SK-N-SH treated with all-trans-retinoic acid at 6 μM for 48 hours (cell line): Measurements from ENCODE around the gene SEMA4D.

Experiments used
- ATAC-seq: fragments of 200-7000 bp; cut with Tn5 transposase; 3 replicates; pipeline ENCODE4 v1.9.1; 2020; ENCODE audit warnings: mild to moderate bottlenecking, moderate library complexity
- BACH2 ChIP-seq: fragments of 250-450 bp; sonication (Bioruptor Pico); IDR thresholded peaks from 2 replicates; pipeline ENCODE4 v1.9.0; 2021; ENCODE audit warnings: mild to moderate bottlenecking, borderline replicate concordance
- GLIS3 ChIP-seq: fragments of 250-450 bp; sonication (Bioruptor Pico); IDR thresholded peaks from 2 replicates; pipeline ENCODE4 v1.5.0; 2020; ENCODE audit warnings: mild to moderate bottlenecking, moderate library complexity
- PPARA ChIP-seq: fragments of 250-450 bp; sonication (Bioruptor Pico); IDR thresholded peaks from 2 replicates; pipeline ENCODE4 v1.5.0; 2020; ENCODE audit warnings: mild to moderate bottlenecking, borderline replicate concordance
- RARB ChIP-seq: fragments of 250-450 bp; sonication (Bioruptor Pico); IDR thresholded peaks from 2 replicates; pipeline ENCODE4 v1.8.0; 2021; ENCODE audit warnings: mild to moderate bottlenecking, moderate library complexity
- ZFP3 ChIP-seq: fragments of 250-450 bp; sonication (Bioruptor Pico); IDR thresholded peaks from 2 replicates; pipeline ENCODE4 v1.5.0; 2020; ENCODE audit warnings: mild to moderate bottlenecking, moderate library complexity
- ZFP30 ChIP-seq: fragments of 450-650 bp; formaldehyde crosslinking; IDR thresholded peaks from 2 replicates; pipeline ENCODE4 v1.5.0; 2022; ENCODE audit warnings: mild to moderate bottlenecking, moderate library complexity
- ZNF565 ChIP-seq: fragments of 450-650 bp; formaldehyde crosslinking; conservative IDR thresholded peaks from 2 replicates; pipeline ENCODE4 v1.5.0; 2020; ENCODE audit warnings: low read depth, mild to moderate bottlenecking, moderate library complexity
- ZNF70 ChIP-seq: fragments of 450-650 bp; formaldehyde crosslinking; IDR thresholded peaks from 2 replicates; pipeline ENCODE4 v1.5.0; 2020; ENCODE audit warnings: mild to moderate bottlenecking, moderate library complexity
- ZNF8 ChIP-seq: fragments of 450-650 bp; formaldehyde crosslinking; IDR thresholded peaks from 2 replicates; pipeline ENCODE4 v1.5.0; 2020; ENCODE audit warnings: mild to moderate bottlenecking, moderate library complexity
- TF ChIP-seq, protein P1 (sequence below): fragments of 250-450 bp; sonication (Bioruptor Pico); IDR thresholded peaks from 2 replicates; pipeline ENCODE4 v1.5.0; 2020; ENCODE audit warnings: mild to moderate bottlenecking, moderate library complexity
- TF ChIP-seq, protein P2 (sequence below): fragments of 250-450 bp; sonication (Bioruptor Pico); IDR thresholded peaks from 2 replicates; pipeline ENCODE4 v1.8.0; 2021; ENCODE audit warnings: low read depth, mild to moderate bottlenecking, moderate library complexity, borderline replicate concordance
- TF ChIP-seq, protein P3 (sequence below): fragments of 250-450 bp; sonication (Bioruptor Pico); IDR thresholded peaks from 2 replicates; pipeline ENCODE4 v1.8.0; 2020; ENCODE audit warnings: mild to moderate bottlenecking, moderate library complexity, borderline replicate concordance
- TF ChIP-seq, protein P4 (sequence below): fragments of 250-450 bp; sonication (Bioruptor Pico); IDR thresholded peaks from 2 replicates; pipeline ENCODE4 v1.5.1; 2021; ENCODE audit warnings: mild to moderate bottlenecking, moderate library complexity
- TF ChIP-seq, protein P5 (sequence below): fragments of 250-450 bp; sonication (Bioruptor Pico); IDR thresholded peaks from 2 replicates; pipeline ENCODE4 v1.5.1; 2020; ENCODE audit warnings: low read depth, mild to moderate bottlenecking, moderate library complexity

SEMA4D gene

DNA sequence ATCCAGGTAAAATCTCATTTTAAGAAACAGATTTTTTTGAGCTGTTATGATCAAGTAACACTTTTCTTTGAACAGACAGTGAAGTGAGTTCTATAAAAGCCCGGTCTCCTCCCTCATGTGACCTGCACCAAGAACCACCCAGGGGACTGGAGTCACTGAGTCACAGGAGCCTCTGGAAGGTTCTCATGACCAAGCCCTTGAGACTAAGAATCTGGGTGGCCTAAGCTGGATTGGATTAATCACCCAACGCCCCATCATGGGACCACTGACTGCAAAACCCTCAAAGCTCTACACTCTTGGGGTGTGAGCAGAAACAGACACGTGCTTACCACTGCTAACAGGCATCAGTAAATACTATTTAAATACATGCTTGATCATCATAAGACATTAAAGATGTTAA is 131.2 kb downstream of the SEMA4D start (continued):
- TF ChIP-seq, protein P1, sequence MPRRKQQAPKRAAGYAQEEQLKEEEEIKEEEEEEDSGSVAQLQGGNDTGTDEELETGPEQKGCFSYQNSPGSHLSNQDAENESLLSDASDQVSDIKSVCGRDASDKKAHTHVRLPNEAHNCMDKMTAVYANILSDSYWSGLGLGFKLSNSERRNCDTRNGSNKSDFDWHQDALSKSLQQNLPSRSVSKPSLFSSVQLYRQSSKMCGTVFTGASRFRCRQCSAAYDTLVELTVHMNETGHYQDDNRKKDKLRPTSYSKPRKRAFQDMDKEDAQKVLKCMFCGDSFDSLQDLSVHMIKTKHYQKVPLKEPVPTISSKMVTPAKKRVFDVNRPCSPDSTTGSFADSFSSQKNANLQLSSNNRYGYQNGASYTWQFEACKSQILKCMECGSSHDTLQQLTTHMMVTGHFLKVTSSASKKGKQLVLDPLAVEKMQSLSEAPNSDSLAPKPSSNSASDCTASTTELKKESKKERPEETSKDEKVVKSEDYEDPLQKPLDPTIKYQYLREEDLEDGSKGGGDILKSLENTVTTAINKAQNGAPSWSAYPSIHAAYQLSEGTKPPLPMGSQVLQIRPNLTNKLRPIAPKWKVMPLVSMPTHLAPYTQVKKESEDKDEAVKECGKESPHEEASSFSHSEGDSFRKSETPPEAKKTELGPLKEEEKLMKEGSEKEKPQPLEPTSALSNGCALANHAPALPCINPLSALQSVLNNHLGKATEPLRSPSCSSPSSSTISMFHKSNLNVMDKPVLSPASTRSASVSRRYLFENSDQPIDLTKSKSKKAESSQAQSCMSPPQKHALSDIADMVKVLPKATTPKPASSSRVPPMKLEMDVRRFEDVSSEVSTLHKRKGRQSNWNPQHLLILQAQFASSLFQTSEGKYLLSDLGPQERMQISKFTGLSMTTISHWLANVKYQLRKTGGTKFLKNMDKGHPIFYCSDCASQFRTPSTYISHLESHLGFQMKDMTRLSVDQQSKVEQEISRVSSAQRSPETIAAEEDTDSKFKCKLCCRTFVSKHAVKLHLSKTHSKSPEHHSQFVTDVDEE (CRISPR knock-in tag) = no peak
- TF ChIP-seq ZFP30 = no peak
- TF ChIP-seq, protein P2, sequence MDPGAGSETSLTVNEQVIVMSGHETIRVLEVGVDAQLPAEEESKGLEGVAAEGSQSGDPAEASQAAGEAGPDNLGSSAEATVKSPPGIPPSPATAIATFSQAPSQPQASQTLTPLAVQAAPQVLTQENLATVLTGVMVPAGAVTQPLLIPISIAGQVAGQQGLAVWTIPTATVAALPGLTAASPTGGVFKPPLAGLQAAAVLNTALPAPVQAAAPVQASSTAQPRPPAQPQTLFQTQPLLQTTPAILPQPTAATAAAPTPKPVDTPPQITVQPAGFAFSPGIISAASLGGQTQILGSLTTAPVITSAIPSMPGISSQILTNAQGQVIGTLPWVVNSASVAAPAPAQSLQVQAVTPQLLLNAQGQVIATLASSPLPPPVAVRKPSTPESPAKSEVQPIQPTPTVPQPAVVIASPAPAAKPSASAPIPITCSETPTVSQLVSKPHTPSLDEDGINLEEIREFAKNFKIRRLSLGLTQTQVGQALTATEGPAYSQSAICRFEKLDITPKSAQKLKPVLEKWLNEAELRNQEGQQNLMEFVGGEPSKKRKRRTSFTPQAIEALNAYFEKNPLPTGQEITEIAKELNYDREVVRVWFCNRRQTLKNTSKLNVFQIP (CRISPR knock-in tag) = no peak
- TF ChIP-seq, protein P3, sequence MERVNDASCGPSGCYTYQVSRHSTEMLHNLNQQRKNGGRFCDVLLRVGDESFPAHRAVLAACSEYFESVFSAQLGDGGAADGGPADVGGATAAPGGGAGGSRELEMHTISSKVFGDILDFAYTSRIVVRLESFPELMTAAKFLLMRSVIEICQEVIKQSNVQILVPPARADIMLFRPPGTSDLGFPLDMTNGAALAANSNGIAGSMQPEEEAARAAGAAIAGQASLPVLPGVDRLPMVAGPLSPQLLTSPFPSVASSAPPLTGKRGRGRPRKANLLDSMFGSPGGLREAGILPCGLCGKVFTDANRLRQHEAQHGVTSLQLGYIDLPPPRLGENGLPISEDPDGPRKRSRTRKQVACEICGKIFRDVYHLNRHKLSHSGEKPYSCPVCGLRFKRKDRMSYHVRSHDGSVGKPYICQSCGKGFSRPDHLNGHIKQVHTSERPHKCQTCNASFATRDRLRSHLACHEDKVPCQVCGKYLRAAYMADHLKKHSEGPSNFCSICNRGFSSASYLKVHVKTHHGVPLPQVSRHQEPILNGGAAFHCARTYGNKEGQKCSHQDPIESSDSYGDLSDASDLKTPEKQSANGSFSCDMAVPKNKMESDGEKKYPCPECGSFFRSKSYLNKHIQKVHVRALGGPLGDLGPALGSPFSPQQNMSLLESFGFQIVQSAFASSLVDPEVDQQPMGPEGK = no peak

DNA sequence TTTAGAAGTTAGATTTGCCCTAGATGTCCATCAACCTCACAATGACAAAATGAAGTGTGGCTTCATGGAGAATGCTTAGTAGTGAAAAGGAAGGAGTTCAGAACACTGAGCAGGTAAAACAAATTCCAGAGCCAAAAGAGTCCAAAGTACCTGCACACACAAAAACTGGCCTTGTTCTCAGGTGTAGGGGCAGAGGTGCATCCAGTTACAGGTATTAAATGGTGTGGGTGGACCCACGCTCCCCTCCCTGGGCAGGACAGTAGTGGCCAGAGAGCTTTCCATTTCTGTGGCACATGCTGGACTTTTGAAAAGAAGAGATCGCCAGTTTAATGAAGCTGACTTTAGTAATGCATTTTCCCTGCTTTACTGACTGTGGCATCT is 132.4 kb downstream of the SEMA4D start:
- no peak for TF ChIP-seq ZFP30
- TF ChIP-seq ZNF70 (CRISPR knock-in tag) = no peak
- TF ChIP-seq, protein P1 (CRISPR knock-in tag) = no peak
- TF ChIP-seq RARB (CRISPR knock-in tag) = no peak
- TF ChIP-seq GLIS3 (CRISPR knock-in tag) = no peak
- TF ChIP-seq, protein P4, sequence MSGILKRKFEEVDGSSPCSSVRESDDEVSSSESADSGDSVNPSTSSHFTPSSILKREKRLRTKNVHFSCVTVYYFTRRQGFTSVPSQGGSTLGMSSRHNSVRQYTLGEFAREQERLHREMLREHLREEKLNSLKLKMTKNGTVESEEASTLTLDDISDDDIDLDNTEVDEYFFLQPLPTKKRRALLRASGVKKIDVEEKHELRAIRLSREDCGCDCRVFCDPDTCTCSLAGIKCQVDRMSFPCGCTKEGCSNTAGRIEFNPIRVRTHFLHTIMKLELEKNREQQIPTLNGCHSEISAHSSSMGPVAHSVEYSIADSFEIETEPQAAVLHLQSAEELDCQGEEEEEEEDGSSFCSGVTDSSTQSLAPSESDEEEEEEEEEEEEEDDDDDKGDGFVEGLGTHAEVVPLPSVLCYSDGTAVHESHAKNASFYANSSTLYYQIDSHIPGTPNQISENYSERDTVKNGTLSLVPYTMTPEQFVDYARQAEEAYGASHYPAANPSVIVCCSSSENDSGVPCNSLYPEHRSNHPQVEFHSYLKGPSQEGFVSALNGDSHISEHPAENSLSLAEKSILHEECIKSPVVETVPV (CRISPR knock-in tag) = no peak
- no peak for TF ChIP-seq PPARA (CRISPR knock-in tag)
- no peak for TF ChIP-seq ZNF8 (CRISPR knock-in tag)
- TF ChIP-seq BACH2 = no peak
- TF ChIP-seq, protein P2 (CRISPR knock-in tag) = no peak
- no peak for ATAC-seq

DNA sequence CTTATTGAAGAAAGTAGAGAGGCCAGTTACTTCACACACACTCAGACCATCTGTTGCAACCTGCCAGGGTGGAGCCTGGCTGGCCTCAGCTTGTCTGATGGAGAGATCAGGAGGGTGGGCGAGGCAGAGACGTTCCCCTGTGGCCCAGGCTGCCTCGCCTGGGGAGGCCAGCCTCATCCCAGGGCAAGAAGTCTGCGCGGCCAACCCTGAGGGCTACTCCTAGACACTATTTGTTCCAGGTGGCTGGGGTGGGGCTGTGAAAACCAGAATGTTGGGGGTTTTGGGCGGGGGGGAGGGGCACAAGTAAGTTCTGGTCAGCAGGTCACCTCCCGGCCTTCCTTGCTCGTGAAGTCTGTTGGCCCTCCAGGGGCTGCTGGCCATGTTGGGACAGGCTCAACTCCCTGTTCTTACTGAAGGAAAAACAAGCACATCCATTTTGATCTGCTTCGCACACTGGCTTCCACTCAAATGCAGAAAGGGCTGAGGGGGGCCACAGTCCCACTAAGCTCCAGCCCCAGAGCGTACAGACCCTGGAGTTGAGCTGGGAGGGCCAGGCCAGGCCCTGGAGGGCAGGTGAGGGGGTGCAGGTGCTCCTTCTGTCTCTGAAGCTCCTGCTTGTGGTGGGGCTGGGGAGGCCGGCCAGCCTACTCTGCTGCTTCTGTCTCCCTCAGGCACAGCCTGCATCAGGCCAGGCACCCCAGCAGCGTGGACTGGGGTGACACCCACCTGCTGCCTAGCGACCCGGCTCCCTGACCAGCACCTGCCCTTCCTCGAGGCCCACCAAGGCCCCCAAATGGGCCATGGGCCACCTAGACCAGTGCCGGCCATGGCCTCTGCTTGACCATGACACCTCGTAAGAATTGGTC is 133.0 kb downstream of the SEMA4D start:
- peak; percentile 10; the same call in 1 of the 3 replicates for ATAC-seq
- TF ChIP-seq ZFP3 (CRISPR knock-in tag) (no peak), ZNF8 (CRISPR knock-in tag) (no peak), ZNF70 (CRISPR knock-in tag) (no peak), PPARA (CRISPR knock-in tag) (no peak), BACH2 (no peak), ZNF565 (CRISPR knock-in tag) (no peak), ZFP30 (no peak)
- TF ChIP-seq, protein P5, sequence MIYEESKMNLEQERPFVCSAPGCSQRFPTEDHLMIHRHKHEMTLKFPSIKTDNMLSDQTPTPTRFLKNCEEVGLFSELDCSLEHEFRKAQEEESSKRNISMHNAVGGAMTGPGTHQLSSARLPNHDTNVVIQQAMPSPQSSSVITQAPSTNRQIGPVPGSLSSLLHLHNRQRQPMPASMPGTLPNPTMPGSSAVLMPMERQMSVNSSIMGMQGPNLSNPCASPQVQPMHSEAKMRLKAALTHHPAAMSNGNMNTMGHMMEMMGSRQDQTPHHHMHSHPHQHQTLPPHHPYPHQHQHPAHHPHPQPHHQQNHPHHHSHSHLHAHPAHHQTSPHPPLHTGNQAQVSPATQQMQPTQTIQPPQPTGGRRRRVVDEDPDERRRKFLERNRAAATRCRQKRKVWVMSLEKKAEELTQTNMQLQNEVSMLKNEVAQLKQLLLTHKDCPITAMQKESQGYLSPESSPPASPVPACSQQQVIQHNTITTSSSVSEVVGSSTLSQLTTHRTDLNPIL (CRISPR knock-in tag) = no peak
- TF ChIP-seq, protein P1 (CRISPR knock-in tag) = no peak
- TF ChIP-seq, protein P3 = no peak
